ENCODE data around the gene NUDT3. TPM values are rescaled to one million over a fixed set of nuclear protein-coding genes. Genes with fewer than 3 reads are reported as not detected.

NUDT3 gene
- total and polyA plus RNA-seq, 4 donors: 9.0 to 38.5 (median 22.8) TPM

DNA sequence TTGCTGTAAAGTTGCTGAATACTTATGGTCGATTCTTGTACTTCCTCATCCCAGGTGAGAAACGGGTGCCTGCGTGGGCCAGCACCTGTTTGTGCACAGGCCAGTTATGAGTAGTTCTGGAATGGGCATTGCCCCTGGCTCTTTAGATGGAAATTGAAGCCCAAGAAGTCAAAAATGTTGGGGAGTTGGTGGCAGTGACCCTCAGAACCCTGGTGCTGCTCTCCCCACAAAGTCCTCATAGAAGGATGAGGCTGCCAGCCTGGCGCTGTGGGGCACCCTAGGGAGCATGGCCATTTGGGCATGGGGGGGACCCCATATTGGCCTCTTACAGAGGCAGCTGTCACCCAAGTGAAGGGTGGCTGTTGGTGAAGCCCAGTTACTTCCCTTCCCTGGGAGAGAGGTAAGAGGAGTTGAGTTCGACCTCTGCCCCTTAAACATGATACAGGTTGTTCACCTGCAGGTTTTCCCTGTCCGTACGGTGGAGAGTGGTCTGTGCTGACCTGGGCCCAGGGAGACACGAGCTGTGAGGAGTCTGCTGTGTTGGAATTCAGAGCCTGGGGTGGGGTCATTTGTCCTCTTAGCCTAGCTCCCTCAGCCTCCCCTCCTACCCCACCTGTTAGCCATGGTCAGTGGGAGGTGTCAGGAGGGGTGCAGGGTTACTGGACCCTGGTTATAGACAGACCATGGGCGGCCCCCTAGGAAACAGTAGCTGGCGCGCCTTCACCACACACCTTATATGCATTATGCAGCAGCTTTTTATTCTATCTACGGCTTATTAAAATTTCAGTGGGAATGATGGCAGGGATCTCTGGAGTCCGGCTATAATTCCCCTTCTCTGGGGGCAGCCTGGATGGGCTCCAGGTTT lies 150.9 kb downstream of the NUDT3 start:
- Histone ChIP-seq H3K36me3 (ENCODE audit: control insufficient read depth in 4 of 4, insufficient read depth in 4 of 4, low read length in 4 of 4) (peaks cover 0 to 27% (median 0%) of the 10 kb centered on the region in 4 donors), H3K9ac (ENCODE audit: insufficient read depth in 1 of 2, low read length in 2 of 2) (no peak overlapping the region), H3K4me1 (ENCODE audit: control insufficient read depth in 5 of 5, insufficient read depth in 5 of 5, low read length in 5 of 5) (peaks cover 0 to 14% (median 11%) of the 10 kb centered on the region in 5 donors), H3K27me3 (ENCODE audit: control insufficient read depth in 3 of 3, insufficient read depth in 3 of 3, low read length in 2 of 3) (no peaks in the 10 kb centered on the region), H3K27ac (ENCODE audit: low read depth in 1 of 2, low read length in 1 of 2) (no peak overlapping the region), H3K4me3 (no peak overlapping the region), H3K9me3 (ENCODE audit: control insufficient read depth in 4 of 4, insufficient read depth in 3 of 4, low read length in 3 of 4) (no peaks in the 10 kb centered on the region)
- TF ChIP-seq, protein P1, sequence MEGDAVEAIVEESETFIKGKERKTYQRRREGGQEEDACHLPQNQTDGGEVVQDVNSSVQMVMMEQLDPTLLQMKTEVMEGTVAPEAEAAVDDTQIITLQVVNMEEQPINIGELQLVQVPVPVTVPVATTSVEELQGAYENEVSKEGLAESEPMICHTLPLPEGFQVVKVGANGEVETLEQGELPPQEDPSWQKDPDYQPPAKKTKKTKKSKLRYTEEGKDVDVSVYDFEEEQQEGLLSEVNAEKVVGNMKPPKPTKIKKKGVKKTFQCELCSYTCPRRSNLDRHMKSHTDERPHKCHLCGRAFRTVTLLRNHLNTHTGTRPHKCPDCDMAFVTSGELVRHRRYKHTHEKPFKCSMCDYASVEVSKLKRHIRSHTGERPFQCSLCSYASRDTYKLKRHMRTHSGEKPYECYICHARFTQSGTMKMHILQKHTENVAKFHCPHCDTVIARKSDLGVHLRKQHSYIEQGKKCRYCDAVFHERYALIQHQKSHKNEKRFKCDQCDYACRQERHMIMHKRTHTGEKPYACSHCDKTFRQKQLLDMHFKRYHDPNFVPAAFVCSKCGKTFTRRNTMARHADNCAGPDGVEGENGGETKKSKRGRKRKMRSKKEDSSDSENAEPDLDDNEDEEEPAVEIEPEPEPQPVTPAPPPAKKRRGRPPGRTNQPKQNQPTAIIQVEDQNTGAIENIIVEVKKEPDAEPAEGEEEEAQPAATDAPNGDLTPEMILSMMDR (IDR thresholded peaks at IDR 0.05; ENCODE audit: control extremely low read depth, extremely low read depth): no peak
- 93 to 95% methylated on average over 13 of the region's 13 CpGs for WGBS, 2 donors
- ATAC-seq (ENCODE audit: insufficient read depth, low FRiP score) (no peak), DNase-seq (no peak)

DNA sequence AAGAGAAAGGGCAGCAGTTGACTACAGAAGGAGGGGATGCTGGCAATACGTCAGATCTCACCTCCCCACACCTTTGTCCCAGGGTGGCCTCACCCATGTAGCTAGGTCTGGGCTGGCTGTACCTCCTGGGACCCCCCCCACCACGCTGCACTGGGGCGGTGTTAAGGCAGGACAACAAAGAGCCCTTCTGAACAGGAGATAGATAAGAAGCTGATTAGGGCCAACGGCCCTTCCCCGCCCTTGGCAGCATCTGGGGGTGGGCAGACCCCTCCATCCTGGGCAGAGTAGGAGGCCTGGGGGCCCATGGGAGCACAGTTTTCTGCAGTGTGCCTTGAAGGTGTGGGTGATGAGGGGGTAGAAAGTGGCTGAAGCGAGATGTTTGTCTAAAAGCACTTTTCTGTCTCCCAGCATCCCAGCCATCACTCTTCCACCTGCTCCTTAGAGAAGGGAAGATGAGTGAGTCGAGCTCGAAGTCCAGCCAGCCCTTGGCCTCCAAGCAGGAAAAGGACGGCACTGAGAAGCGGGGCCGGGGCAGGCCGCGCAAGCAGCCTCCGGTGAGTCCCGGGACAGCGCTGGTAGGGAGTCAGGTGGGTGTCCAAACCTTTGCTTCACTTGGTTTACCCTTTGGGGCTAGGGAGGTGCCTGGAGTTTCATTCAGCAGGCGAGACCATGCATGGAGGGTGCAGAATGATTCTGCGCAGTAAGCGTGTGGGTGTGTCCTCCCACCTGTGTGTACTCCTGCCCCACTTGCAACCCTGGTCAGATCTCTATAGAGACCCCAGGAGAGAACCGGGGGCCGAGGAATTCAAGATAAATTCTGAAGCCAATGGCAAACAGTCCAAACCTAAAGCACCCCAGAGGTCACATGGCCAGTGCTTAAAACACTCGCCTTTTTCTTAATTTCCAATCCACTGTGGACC lies 151.9 kb downstream of the NUDT3 start:
- H3K36me3 ChIP-seq (ENCODE audit: control insufficient read depth in 4 of 4, insufficient read depth in 4 of 4, low read length in 4 of 4): peaks cover 0 to 23% (median 0%) of the 10 kb centered on the region in 4 donors
- no peak for ATAC-seq (ENCODE audit: insufficient read depth, low FRiP score)
- H3K4me3 ChIP-seq: no peak overlapping the region
- no peak for DNase-seq
- H3K27me3 ChIP-seq (ENCODE audit: control insufficient read depth in 3 of 3, insufficient read depth in 3 of 3, low read length in 2 of 3): no peaks in the 10 kb centered on the region
- TF ChIP-seq, protein P1 (IDR thresholded peaks at IDR 0.05; ENCODE audit: control extremely low read depth, extremely low read depth): no peak
- WGBS, 2 donors: 90 to 94% methylated on average over 22 of the region's 22 CpGs
- H3K27ac ChIP-seq (ENCODE audit: low read depth in 1 of 2, low read length in 1 of 2): no peak overlapping the region
- no peak overlapping the region for H3K9ac ChIP-seq (ENCODE audit: insufficient read depth in 1 of 2, low read length in 2 of 2)
- no peaks in the 10 kb centered on the region for H3K9me3 ChIP-seq (ENCODE audit: control insufficient read depth in 4 of 4, insufficient read depth in 3 of 4, low read length in 3 of 4)
- H3K4me1 ChIP-seq (ENCODE audit: control insufficient read depth in 5 of 5, insufficient read depth in 5 of 5, low read length in 5 of 5): peaks cover 0 to 20% (median 14%) of the 10 kb centered on the region in 5 donors

DNA sequence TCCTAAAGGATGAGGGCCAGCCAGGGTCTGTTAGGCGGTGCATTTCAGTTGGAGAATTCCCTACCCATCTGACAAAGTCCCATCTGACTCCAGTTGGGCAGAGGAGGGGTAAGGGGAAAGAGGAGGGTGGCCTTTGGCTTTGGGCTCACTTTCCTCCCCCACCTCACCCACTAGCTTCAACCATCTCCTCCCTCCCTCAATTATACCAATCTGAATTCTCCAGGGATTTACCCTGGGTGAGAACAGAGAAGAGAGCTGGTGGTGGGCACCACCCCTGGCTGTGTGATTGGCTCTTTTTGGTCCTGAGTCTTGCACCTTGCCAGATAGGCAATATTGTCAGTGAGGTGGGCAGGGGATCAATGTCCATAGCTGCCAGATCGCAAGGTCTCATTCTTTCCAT lies 152.6 kb downstream of the NUDT3 start:
- H3K9ac ChIP-seq (ENCODE audit: insufficient read depth in 1 of 2, low read length in 2 of 2): no peak overlapping the region
- peaks cover 0 to 21% (median 14%) of the 10 kb centered on the region in 5 donors for H3K4me1 ChIP-seq (ENCODE audit: control insufficient read depth in 5 of 5, insufficient read depth in 5 of 5, low read length in 5 of 5)
- H3K9me3 ChIP-seq (ENCODE audit: control insufficient read depth in 4 of 4, insufficient read depth in 3 of 4, low read length in 3 of 4): no peaks in the 10 kb centered on the region
- TF ChIP-seq, protein P1 (IDR thresholded peaks at IDR 0.05; ENCODE audit: control extremely low read depth, extremely low read depth): no peak
- ATAC-seq (ENCODE audit: insufficient read depth, low FRiP score) (no peak), DNase-seq (no peak)
- peaks cover 0 to 20% (median 0%) of the 10 kb centered on the region in 4 donors for H3K36me3 ChIP-seq (ENCODE audit: control insufficient read depth in 4 of 4, insufficient read depth in 4 of 4, low read length in 4 of 4)
- no peaks in the 10 kb centered on the region for H3K27me3 ChIP-seq (ENCODE audit: control insufficient read depth in 3 of 3, insufficient read depth in 3 of 3, low read length in 2 of 3)
- H3K4me3 ChIP-seq: no peak overlapping the region
- H3K27ac ChIP-seq (ENCODE audit: low read depth in 1 of 2, low read length in 1 of 2): no peak overlapping the region
- WGBS, 2 donors: 98 to 100% methylated on average over 2 of the region's 2 CpGs
